Activated CD8-positive, alpha-beta memory T cell treated with anti-CD3 and anti-CD28 coated beads for 36 hours (primary cell): ENCODE data around the gene ZNF778. TPM values are rescaled to one million over a fixed set of nuclear protein-coding genes. Genes with fewer than 3 reads are reported as not detected.
"Not testable (repeated sequence)": the region's sequence is repeated elsewhere in the genome, so short reads cannot be mapped to it uniquely, and the experiment has no call there.

Experiments used
- CTCF ChIA-PET: fragments of 350-600 bp; sonication (Branson Sonifier 250); formaldehyde crosslinking; loops from one replicate; lab custom pipeline; 2021; ENCODE audit warnings: antibody characterized with exemption; lab: Charles Lee
- POLR2A ChIA-PET: fragments of 350-600 bp; sonication (Branson Sonifier 250); formaldehyde crosslinking; loops from one replicate; lab custom pipeline; 2021; ENCODE audit warnings: antibody characterized with exemption; lab: Charles Lee
- total RNA-seq, 2 experiments: library from RNA; stranded (reverse); gene quantifications; one replicate each; pipeline ENCODE4 v1.2.3, GENCODE V29; 2021

The ZNF778 gene
- total RNA-seq, 2 experiments from 2014 or later, result 11.8 to 12.0 TPM

DNA sequence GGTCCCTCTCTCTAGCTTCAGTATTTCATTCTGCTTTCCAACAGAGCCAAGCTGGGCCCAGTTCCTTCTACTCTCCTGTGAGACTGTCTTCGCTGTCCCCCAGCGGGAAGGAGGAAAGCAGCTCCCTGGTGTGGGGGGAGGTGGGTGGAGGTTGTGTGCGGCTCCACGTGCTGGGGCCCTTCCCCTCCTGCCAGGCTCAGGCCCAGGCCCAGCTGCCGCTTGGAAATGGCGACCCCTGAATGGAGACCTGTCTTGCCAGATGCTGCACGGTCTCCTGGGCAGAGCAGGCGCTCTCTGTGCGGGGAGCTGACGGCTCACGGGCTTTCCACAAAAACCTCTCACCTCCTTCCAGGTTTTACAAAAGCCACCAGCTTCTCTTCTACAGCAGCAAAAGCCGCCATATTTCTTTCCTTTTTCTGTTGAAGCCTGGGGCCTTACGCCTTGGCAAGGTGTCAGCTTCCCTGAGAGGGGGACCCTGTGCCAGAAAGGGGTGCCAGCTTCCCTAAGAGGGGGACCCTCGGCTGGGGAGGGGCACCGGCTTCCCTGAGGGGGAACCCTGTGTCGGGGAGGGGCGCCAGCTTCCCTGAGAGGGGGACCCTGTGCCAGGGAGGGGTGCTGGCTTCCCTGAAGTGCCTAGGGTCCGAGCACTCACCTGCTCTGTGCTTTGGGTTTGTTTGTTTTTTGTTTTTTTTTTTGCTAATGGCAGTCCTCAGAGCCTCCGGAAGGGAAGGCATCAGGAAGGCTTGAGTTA is 47.5 kb downstream of the ZNF778 start:
- POLR2A ChIA-PET, result interaction anchor here (0.5 to 0.8 kb wide), 2 partner anchors 13 to 17 kb away, joined by 3 read pairs; no protein-coding TSS in a partner anchor
- CTCF ChIA-PET, result no interaction called here

DNA sequence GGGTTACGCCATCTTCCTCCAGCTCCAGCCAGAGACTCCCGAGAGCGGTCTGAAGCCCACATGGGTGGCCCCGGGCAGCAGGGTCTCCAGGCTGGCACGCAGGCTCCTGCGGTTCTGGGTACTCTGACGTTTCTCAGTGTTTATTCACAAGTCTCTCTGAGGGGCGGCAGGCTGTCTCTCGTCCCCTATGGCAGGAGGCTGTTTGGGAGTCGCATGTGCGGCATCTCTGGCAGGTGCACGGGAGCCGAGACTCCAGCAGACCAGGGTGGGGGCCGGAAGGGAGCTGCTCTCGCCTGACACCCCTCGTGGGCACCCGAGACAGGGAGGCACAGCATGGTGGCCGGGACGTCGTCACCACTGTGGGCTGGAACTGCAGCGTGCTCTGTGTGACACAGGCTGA is 48.1 kb downstream of the ZNF778 start:
- POLR2A ChIA-PET, result interaction anchor here (0.8 kb wide), 1 partner anchor 18 kb away, joined by 3 read pairs; no protein-coding TSS in a partner anchor
- CTCF ChIA-PET, result no interaction called here

DNA sequence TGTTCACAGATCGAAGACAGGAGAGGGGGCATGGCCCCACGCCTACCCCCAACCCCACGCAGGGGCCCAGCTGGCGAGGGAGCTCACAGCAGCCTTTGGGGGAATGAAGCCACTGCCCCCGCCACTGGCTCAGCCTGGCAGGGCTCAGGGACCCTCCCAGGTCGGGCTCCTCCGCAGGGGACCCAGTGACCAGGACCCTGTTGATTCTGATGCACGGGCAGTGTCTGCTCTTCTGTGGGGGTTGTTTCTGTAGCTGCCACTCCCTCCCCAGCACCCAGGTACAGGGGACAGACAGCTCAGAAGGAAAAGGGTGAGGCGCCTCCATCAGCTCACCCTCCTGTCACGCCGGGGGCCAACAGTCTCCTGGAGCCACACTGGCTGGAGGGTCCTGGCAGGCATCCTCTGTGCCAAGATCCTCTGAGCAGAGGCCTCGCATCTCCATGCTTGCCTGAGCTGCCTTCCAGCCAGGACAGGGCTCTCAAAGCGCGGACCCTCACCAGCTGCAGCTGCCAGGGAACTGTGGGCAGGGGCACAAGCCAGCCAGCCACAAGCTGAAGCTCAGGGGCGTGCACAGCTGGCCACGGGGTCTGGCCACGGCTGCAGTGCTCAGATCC is 49.1 kb downstream of the ZNF778 start:
- CTCF ChIA-PET, result no interaction called here
- POLR2A ChIA-PET, result interaction anchor here (0.6 kb wide), 1 partner anchor 179 kb away, joined by 3 read pairs; no protein-coding TSS in a partner anchor

DNA sequence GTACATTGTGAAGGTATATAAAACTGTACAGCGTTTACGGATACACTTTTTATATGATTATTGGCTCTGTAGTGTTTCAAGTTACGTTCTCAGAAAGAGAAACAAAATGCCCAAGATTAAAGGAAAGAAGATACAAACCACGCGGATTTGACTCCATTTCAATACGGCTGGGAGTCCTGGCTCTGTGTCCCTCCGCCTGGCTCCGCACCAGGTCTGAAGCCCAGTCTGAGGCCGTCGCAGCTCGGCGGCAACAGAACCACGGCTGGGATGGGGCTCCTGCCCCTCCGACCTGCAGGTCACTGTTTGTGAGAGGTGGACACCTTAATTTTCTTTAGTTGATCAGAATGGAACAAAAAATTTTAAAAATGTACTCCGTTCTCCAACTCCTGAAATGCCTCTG is 50.2 kb downstream of the ZNF778 start:
- CTCF ChIA-PET, POLR2A ChIA-PET: not testable (repeated sequence)

DNA sequence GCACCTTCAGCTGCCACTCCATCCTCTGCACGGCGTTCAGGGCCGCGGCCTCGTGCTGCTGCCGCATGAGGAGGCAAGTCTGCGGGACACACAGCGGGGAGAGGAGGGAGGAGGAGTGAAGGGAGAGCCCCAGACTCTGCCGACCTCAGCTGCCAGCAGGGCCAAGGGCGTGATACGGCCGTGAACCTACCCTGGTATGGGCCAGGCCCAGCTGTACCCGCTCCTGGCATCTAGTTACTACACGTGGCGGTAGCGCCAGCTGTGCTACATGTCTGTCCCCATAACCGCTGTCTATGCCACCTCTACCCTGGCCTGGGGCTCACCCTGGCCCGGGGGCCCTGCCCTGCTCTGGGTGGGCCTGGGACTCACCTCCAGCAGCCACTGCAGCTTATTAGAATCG is 51.1 kb downstream of the ZNF778 start:
- ChIA-PET CTCF (interaction anchor here (0.6 kb wide), 1 partner anchor 226 kb away, joined by 3 read pairs; no protein-coding TSS in a partner anchor), POLR2A (no interaction called here)

DNA sequence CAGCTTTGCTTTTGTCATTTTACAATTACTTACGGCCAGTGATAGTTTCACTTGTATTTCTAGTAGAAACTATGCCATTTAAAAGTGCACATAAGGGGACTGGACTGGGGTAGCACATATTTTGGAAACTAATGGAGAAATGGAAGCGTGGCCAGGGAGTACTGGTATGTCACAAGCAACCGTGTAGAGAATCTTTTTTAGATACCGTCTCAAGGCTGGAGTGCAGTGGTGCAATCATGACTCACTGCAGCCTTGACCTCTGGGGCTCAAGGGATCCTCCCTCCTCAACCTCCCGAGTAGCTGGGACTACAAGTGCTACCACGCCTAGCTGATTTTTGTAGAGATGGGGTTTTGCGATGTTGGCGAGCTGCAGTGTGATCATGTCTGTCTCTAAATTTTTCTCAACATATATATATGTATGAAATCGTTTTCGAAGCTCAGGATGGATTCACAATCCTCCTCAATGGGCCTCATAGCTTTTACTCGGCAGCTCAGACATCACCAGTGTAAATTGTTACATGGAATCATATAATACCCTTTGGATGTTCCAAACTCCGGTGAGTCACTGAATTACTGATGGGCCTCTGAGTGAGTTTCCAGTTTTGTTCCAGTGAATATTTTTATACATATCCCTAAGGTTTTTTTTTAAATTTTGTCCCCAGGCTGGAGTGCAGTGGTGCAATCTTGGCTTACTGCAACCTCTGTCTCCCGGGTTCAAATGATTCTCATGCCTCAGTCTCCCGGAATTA is 51.7 kb downstream of the ZNF778 start:
- CTCF ChIA-PET, result interaction anchor here (0.6 kb wide), 1 partner anchor 227 kb away, joined by 3 read pairs; no protein-coding TSS in a partner anchor
- POLR2A ChIA-PET, result no interaction called here

DNA sequence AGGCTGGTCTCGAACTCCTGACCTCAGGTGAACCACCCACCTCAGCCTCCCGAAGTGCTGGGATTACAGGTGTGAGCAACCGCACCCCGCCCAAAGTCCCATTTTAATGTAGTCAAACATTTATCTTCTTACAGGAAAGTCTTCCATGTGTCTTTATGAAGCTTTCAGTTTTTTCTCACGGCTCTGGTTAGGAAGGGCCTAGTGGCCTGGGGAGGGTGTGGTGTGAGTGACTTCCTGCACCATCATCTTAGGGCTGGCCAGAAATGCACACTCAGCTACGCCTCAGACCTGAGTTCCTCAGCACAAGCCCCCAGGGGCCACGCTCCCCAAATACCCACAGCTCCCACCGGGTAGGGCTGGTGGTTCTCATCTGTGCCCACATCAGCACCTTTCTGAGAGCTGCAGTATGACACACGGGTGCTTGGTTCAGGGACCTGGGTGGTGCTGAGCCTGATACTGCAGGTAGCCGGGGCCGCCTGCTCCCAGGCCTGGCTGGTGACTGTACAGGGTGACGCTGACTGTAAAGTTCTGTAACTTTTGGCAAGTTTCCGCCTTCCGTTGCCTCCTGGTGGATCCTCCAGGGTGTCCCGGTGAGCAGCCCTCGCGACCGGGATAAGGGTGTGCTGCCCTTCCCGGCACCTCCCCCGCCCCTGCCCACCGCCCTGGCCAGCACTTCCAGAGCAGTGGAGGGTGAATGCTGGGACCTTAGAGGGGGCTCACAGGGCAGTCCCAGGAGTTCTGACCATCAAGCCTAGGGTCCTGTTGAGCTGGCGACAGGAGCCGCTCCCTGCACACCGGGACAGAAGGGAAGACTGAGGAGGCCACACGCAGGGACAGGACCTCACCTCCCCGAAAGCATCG is 52.5 kb downstream of the ZNF778 start:
- ChIA-PET CTCF (interaction anchor here (0.6 kb wide), 1 partner anchor 187 kb away, joined by 3 read pairs; no protein-coding TSS in a partner anchor), POLR2A (no interaction called here)

DNA sequence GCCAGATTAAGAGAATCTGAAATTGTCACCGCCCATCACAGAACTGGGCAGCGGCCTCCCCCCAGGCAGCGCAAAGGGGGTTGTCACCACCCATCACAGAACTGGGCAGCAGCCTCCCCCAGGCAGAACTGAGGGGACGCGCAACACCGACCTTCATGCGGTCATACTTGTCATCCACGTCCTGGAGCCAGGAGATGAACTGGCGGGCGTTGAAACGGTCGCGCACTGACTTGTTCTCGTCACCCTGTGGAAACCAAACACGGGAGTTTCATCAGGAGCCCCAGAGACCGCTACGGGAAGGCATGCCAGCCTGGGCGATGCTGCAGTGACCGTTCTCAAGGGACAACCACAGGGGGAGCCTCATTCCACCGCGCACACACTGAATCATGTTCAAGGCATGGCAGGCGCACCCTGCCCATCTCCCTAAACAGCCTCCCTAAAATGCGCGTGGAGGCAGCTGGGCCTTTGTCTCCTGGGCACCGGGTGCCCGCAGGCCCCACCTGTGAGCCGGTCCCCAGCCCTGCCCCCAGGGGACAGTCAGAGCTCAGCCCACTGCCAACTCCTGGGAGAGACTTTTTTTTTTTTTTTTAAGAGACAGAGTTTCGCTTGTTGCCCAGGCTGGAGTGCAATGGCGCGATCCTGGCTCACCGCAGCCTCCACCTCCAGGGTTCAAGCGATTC is 53.3 kb downstream of the ZNF778 start:
- ChIA-PET POLR2A (no interaction called here), CTCF (interaction anchor here (0.6 kb wide), 1 partner anchor 186 kb away, joined by 3 read pairs; no protein-coding TSS in a partner anchor)

DNA sequence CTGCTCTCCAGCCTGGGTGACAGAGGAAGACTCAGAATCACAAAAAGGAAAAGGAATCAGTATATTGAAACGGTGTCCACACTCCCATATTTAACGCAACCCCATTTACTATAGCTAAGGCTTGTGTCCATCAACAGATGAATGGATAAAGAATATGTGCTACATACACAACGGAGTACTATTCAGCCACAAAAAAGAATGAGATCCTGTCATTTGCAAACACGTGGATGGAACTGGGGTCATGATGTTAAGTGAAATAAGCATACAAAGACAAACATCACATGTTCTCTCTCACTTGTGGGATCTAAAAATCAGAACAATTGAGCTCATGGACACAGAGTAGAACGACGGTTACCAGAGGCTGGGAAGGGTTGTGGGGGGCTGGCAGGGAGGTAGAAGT is 55.1 kb downstream of the ZNF778 start:
- ChIA-PET CTCF (interaction anchor here (1.1 kb wide), 1 partner anchor 13 kb away, joined by 5 read pairs; no protein-coding TSS in a partner anchor), POLR2A (interaction anchor here (0.6 kb wide), 1 partner anchor 42 kb away, joined by 7 read pairs; no protein-coding TSS in a partner anchor)

DNA sequence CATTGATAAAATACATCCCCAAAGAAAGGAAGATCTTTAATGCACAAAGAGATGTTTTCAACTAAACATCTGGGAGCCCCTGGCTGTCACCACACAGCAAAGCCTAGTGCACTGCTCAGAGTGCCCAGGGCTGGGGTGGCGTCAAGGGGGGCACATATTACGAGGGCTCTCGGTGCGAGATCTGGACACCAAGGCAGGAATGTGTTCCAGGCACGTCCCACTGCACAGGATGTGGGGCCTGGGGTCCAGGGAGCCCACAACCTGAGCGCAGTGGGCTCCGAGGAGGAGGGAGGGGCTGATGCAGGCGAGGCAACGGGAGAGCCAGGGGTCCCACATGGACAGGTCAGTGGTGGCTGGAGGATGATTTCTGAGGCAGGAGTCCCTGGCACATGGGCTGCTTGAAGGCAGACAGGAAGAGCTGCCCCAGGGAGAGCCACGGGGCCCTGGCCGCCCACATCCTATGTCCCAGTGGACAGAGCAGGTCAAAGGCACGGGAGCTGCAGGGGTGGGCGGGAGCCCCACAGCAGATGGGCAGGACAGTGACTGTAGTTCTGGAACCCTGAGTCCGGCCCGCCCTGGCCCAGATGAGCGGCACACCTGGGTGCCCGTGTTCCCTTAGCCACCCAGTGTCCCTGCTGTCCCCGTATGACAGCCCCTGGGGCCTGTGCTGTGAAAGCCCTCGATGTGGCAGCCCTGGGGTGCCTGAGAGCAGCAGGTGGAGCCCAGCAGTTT is 56.4 kb downstream of the ZNF778 start:
- ChIA-PET CTCF (interaction anchor here (1.1 kb wide), 1 partner anchor 12 kb away, joined by 5 read pairs; no protein-coding TSS in a partner anchor), POLR2A (interaction anchor here (0.6 kb wide), 1 partner anchor 316 kb away, joined by 3 read pairs; no protein-coding TSS in a partner anchor)

DNA sequence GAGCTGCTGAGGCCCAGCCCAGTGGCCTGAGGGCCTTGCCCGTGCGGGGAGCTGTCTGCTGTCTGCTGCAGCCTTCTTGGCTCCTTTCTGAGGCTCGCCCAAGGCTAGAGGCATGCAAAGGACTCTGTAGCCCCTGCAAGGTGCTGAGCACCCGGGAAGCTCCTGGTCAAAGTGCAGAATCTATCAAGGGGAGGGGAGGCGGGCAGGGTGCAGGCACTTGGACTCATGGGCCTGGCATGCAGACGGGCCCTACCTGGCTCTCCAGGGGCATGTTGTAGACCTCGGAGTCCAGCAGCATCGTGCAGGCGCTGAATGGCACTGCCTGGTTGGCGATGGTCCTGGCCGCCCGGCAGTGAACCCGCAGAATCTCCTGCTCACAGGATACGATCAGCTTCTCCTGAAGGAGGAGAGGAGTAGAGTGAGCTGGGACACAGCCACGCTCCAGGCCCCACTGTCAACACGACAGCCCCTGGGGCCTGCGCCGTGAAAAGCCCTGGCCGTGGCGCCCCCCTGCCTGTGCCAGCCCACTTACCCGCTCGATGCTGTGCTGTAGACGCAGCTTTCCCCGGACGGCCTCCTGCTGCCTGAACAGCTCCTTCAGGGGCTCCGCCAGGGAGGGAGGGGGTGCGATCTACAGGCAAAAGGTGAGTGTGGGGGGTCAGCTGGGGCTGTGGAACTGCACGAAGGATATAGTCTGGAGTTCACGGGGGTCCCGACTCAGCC is 57.2 kb downstream of the ZNF778 start:
- POLR2A ChIA-PET, result interaction anchor here (0.6 to 0.7 kb wide), 2 partner anchors 216 to 316 kb away, joined by 3 read pairs; no protein-coding TSS in a partner anchor
- CTCF ChIA-PET, result no interaction called here

DNA sequence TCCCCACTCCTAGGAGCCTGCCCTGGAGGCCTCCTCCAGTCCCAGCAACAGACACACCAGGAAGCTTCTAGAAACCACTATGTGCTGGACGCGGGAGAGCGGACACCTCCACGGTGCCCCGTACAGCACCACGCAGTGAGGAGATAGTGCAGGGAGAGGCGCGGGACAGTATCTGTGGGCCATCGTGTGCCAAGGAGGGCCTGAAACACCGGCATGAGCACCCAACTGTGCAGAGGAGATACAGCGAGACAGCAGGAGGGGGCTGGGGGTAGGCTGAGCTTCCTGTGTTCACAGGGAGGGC is 57.7 kb downstream of the ZNF778 start:
- CTCF ChIA-PET, result no interaction called here

DNA sequence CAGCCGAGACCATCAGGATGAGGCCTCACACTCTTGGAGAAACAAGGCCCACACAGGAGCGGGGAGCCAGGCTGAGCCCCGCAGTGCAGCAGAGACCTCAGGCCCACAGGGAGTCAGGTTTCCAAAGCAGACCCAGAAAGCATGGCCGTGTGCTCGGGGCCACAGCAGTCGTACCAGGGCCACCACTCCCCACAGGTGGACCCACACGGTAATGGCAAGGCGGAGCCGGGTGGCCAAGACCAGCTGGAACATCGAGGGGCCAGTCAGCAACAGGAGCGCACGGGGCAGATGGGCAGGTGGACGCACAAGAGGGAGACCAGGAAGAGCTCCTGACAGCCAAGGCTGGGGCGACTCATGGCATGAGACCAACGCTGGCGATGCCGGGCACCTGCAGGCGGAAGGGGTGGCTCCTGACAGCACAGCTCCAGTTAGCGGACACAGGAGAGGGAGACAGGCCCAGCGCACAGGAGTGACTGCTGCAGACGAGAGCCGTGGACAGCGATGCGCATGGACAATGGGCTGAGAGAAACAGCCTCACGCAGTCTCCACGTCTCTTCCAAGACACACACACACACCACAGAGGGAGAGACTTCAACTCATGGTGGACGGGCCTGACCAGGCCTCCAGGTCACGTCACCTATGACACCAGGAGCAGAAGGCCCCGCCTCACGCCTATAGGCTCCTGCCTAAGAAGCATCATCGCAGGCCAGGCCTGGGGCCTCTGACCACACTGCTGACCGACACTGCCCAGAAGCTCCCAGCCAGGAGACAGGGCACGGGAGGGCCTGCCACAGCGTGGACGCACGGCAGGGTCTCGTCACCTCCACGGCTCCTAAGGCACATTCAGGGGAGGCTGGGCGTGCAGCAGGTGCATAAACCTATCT is 58.6 kb downstream of the ZNF778 start:
- ChIA-PET CTCF (no interaction called here), POLR2A (no interaction called here)

More for the DNA sequence above, 57.7 kb downstream of the ZNF778 start:
- POLR2A ChIA-PET, result interaction anchor here (0.7 kb wide), 1 partner anchor 216 kb away, joined by 3 read pairs; no protein-coding TSS in a partner anchor

DNA sequence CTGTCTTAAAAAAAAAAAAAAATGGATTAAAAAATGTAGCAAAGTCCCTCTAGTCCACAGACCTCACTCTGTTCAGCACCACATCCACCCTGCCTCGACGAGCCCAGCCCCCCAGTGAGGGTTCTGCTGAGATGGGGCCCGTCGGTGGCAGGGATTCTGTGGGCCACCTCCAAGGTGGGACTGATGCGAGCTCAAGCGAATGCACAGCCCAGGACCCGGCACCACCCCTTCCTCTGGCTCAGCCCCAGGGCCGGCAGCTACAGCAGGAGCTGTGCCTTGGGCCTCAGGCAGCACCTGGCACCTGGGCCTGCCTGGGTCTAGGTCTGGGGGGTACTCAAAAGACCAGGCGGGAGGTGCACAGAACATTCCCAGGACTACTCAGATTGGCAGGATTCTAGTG is 59.5 kb downstream of the ZNF778 start:
- ChIA-PET CTCF (no interaction called here), POLR2A (no interaction called here)

DNA sequence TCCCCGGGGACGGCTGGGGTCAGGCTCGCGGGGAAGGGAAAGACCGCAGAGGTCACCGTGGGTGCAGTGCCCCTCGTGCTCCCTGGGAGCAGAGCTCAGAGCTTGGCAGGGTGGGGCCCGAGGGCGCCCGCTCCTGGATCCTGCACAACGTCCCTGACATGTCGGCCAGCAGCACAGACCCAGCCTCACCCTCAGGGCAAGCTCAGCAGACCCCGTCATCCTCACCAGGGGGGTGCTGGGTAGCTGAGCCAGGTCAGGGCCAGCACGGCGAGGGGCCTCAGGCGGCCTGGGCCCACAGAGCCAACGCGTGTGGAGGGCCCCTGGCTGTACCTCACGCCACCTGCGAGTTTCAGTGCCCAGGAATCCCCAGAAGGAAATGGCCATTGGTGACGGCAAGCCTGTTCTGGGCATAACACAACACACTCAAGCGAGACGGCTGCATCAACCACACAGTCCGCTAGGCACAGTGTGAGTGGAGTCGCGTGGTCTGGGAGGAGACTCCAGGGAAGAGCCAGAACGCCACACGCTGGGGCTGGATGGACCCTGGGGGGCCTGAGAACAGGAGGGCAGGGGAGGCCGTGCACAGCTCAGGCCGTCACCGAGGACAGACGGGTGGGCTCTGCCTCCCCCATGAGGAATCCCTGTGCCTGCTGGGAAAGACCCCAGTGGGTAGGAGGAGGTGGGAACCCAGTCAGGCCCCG is 60.3 kb downstream of the ZNF778 start:
- ChIA-PET CTCF (no interaction called here), POLR2A (interaction anchor here (0.7 kb wide), 1 partner anchor 13 kb away, joined by 3 read pairs; no protein-coding TSS in a partner anchor)
